C4-2B (cell line): ENCODE results near the gene SMG6.

Experiments
- ZFX ChIP-seq: fragments of 450-650 bp; IDR thresholded peaks from 2 replicates; pipeline ENCODE4 v1.6.1; 2017
- TF ChIP-seq, protein P1 (sequence below): fragments of 450-650 bp; conservative IDR thresholded peaks from 2 replicates; pipeline ENCODE4 v1.5.1; 2017; ENCODE audit warnings: mild to moderate bottlenecking

DNA sequence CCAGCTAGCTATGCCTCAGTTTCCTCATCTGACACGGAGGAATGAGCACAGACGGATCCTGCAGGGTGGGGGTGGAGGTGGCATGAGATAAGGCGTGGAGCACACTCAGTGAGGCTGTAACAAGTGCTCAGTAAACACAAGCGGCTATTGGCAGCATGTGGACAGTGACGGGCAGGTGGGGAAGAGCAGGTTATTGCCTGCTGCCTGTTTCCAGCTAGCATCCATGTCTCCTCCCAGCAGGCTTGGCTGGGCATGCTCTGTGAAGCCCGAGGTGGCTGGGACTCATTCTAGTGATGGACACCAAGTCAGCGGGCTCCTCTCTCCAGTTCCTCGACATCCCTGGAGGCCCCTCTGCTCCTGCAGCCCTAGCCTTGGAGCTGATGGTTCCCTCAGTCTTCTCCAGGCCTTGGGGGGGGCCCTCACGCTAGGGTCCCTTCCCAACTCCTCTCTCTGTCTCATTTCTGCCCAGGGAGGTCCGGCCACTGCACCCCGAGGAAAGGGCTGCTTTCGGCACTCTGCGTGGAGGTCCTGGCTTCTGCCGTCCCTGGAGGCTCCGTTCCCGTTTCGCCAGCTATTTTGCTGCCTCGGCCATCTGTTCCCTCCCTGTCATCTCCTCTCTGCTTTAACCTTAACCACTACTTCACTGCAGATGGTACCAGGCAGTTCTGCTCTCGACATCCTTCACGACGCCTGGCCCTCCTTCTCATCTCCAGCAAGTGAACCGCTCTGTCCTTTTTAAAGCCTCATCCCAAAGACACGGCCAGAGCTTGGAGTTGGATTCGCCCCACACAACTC is 284.7 kb downstream of the SMG6 start:
- TF ChIP-seq, protein P1, sequence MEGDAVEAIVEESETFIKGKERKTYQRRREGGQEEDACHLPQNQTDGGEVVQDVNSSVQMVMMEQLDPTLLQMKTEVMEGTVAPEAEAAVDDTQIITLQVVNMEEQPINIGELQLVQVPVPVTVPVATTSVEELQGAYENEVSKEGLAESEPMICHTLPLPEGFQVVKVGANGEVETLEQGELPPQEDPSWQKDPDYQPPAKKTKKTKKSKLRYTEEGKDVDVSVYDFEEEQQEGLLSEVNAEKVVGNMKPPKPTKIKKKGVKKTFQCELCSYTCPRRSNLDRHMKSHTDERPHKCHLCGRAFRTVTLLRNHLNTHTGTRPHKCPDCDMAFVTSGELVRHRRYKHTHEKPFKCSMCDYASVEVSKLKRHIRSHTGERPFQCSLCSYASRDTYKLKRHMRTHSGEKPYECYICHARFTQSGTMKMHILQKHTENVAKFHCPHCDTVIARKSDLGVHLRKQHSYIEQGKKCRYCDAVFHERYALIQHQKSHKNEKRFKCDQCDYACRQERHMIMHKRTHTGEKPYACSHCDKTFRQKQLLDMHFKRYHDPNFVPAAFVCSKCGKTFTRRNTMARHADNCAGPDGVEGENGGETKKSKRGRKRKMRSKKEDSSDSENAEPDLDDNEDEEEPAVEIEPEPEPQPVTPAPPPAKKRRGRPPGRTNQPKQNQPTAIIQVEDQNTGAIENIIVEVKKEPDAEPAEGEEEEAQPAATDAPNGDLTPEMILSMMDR: no peak
- no peak for TF ChIP-seq ZFX
